HEK293 (cell line): ENCODE results near the gene TRNP1.

Experiments
- CTCF ChIA-PET: fragments of 350-600 bp; formaldehyde crosslinking; extraction: SDS; loops from one replicate; lab custom pipeline; 2021; ENCODE audit warnings: antibody characterized with exemption; lab: Yijun Ruan, JAX
- POLR2A ChIA-PET: fragments of 300-600 bp; formaldehyde crosslinking; extraction: SDS; loops from one replicate; lab custom pipeline; 2020; ENCODE audit warnings: antibody characterized with exemption, inconsistent platforms; lab: Yijun Ruan, JAX
- H3K27ac ChIP-seq: fragments of 200-500 bp; sonication (Bioruptor generic); 2 replicates; pipeline ENCODE4 v1.5.1; 2014; ENCODE audit warnings: low read depth, low read length, control low read depth, inconsistent platforms; ENCODE audit errors: extremely low read depth
- H3K36me3 ChIP-seq, 2 experiments: fragments of 200-500 bp in 1 of 2; sonication (Bioruptor generic) in 1 of 2; 1 replicate in 1 of 2; 2 replicates in 1 of 2; pipeline ENCODE4 v1.5.1; 2014 to 2017; ENCODE audit warnings: inconsistent platforms in 2 of 2, low read length in 2 of 2; ENCODE audit not compliant: control insufficient read depth in 2 of 2, insufficient read depth in 1 of 2
- H3K4me1 ChIP-seq: fragments of 200-500 bp; sonication (Bioruptor generic); 2 replicates; pipeline ENCODE4 v1.5.1; 2014; ENCODE audit warnings: mild to moderate bottlenecking, low read length, inconsistent platforms; ENCODE audit not compliant: control insufficient read depth, insufficient read depth
- H3K4me3 ChIP-seq: 2 replicates; pipeline ENCODE4 v1.5.1; 2011; ENCODE audit warnings: low read depth, mild to moderate bottlenecking, control low read depth, low read length, moderate library complexity
- H3K9me3 ChIP-seq: fragments of 200-500 bp; sonication (Bioruptor generic); 2 replicates; pipeline ENCODE4 v1.5.1; 2014; ENCODE audit warnings: low read depth, low read length, inconsistent platforms; ENCODE audit not compliant: control insufficient read depth, insufficient read depth
- GLIS1 ChIP-seq: fragments of 450-650 bp; formaldehyde crosslinking; IDR thresholded peaks from 2 replicates; pipeline ENCODE4 v1.5.1; 2016; ENCODE audit warnings: missing biosample characterization, missing genetic modification characterization
- KLF10 ChIP-seq: fragments of 450-650 bp; IDR thresholded peaks from 2 replicates; pipeline ENCODE4 v1.5.1; 2018; ENCODE audit warnings: missing biosample characterization, mild to moderate bottlenecking, missing genetic modification characterization
- KLF8 ChIP-seq: fragments of 450-650 bp; formaldehyde crosslinking; IDR thresholded peaks from 2 replicates; pipeline ENCODE4 v1.5.1; 2016; ENCODE audit warnings: missing biosample characterization, missing genetic modification characterization
- OVOL3 ChIP-seq: fragments of 450-650 bp; formaldehyde crosslinking; IDR thresholded peaks from 2 replicates; pipeline ENCODE4 v1.5.1; 2016; ENCODE audit warnings: missing biosample characterization, missing genetic modification characterization
- SETDB1 ChIP-seq: IDR thresholded peaks from one replicate; pipeline ENCODE4 v1.6.1; 2017; ENCODE audit warnings: mild to moderate bottlenecking, low read length, moderate library complexity, mixed read lengths; ENCODE audit not compliant: insufficient read length
- SP2 ChIP-seq: fragments of 450-650 bp; formaldehyde crosslinking; IDR thresholded peaks from 2 replicates; pipeline ENCODE4 v1.5.1; 2016; ENCODE audit warnings: missing biosample characterization, missing genetic modification characterization
- SP3 ChIP-seq: fragments of 450-650 bp; formaldehyde crosslinking; IDR thresholded peaks from 2 replicates; pipeline ENCODE4 v1.5.1; 2016; ENCODE audit warnings: missing biosample characterization, missing genetic modification characterization
- YY2 ChIP-seq: fragments of 450-650 bp; formaldehyde crosslinking; IDR thresholded peaks from 2 replicates; pipeline ENCODE4 v1.5.1; 2016; ENCODE audit warnings: missing biosample characterization, missing genetic modification characterization
- ZBTB17 ChIP-seq: fragments of 450-650 bp; formaldehyde crosslinking; IDR thresholded peaks from 2 replicates; pipeline ENCODE4 v1.5.1; 2016; ENCODE audit warnings: missing biosample characterization, missing genetic modification characterization
- ZBTB48 ChIP-seq: fragments of 450-650 bp; formaldehyde crosslinking; IDR thresholded peaks from 2 replicates; pipeline ENCODE4 v1.5.1; 2016; ENCODE audit warnings: missing biosample characterization, missing genetic modification characterization
- ZBTB7A ChIP-seq: fragments of 450-650 bp; formaldehyde crosslinking; IDR thresholded peaks from 2 replicates; pipeline ENCODE4 v1.5.1; 2016; ENCODE audit warnings: low read depth, missing biosample characterization, missing genetic modification characterization
- ZEB2 ChIP-seq: fragments of 450-650 bp; formaldehyde crosslinking; IDR thresholded peaks from 2 replicates; pipeline ENCODE4 v1.5.1; 2016; ENCODE audit warnings: missing biosample characterization, missing genetic modification characterization
- ZFHX2 ChIP-seq: fragments of 450-650 bp; formaldehyde crosslinking; conservative IDR thresholded peaks from 2 replicates; pipeline ENCODE4 v1.5.1; 2016; ENCODE audit warnings: missing biosample characterization, missing genetic modification characterization
- ZFP69B ChIP-seq: fragments of 450-650 bp; formaldehyde crosslinking; IDR thresholded peaks from 2 replicates; pipeline ENCODE4 v1.5.1; 2016; ENCODE audit warnings: missing biosample characterization, missing genetic modification characterization
- ZNF133 ChIP-seq: fragments of 450-650 bp; formaldehyde crosslinking; IDR thresholded peaks from 2 replicates; pipeline ENCODE4 v1.5.1; 2016; ENCODE audit warnings: missing biosample characterization, missing genetic modification characterization
- ZNF157 ChIP-seq: fragments of 450-650 bp; formaldehyde crosslinking; IDR thresholded peaks from 2 replicates; pipeline ENCODE4 v1.5.1; 2016; ENCODE audit warnings: missing biosample characterization, missing genetic modification characterization
- ZNF16 ChIP-seq: fragments of 450-650 bp; formaldehyde crosslinking; IDR thresholded peaks from 2 replicates; pipeline ENCODE4 v1.5.1; 2016; ENCODE audit warnings: low read depth, missing biosample characterization, missing genetic modification characterization
- ZNF169 ChIP-seq: fragments of 450-650 bp; formaldehyde crosslinking; IDR thresholded peaks from 2 replicates; pipeline ENCODE4 v1.5.1; 2016; ENCODE audit warnings: missing biosample characterization, missing genetic modification characterization
- ZNF335 ChIP-seq: fragments of 450-650 bp; formaldehyde crosslinking; conservative IDR thresholded peaks from 2 replicates; pipeline ENCODE4 v1.5.1; 2016; ENCODE audit warnings: missing biosample characterization, missing genetic modification characterization
- ZNF354C ChIP-seq: fragments of 450-650 bp; formaldehyde crosslinking; IDR thresholded peaks from 2 replicates; pipeline ENCODE4 v1.5.1; 2016; ENCODE audit warnings: missing biosample characterization, missing genetic modification characterization, low read depth, borderline replicate concordance
- ZNF521 ChIP-seq: fragments of 450-650 bp; formaldehyde crosslinking; IDR thresholded peaks from 2 replicates; pipeline ENCODE4 v1.5.1; 2017; ENCODE audit warnings: missing biosample characterization, mild to moderate bottlenecking, missing genetic modification characterization
- ZNF558 ChIP-seq: fragments of 450-650 bp; formaldehyde crosslinking; IDR thresholded peaks from 2 replicates; pipeline ENCODE4 v1.5.1; 2016; ENCODE audit warnings: missing biosample characterization, missing genetic modification characterization
- ZNF600 ChIP-seq: fragments of 450-650 bp; formaldehyde crosslinking; IDR thresholded peaks from 2 replicates; pipeline ENCODE4 v1.5.1; 2016; ENCODE audit warnings: missing biosample characterization, missing genetic modification characterization
- ZNF707 ChIP-seq: fragments of 450-650 bp; formaldehyde crosslinking; IDR thresholded peaks from 2 replicates; pipeline ENCODE4 v1.5.1; 2016; ENCODE audit warnings: missing biosample characterization, missing genetic modification characterization
- ZNF76 ChIP-seq: fragments of 450-650 bp; formaldehyde crosslinking; IDR thresholded peaks from 2 replicates; pipeline ENCODE4; 2016; ENCODE audit warnings: low read depth, missing biosample characterization, missing genetic modification characterization, borderline replicate concordance
- ZNF776 ChIP-seq: fragments of 450-650 bp; formaldehyde crosslinking; IDR thresholded peaks from 2 replicates; pipeline ENCODE4 v1.5.0; 2017; ENCODE audit warnings: missing biosample characterization, missing genetic modification characterization, borderline replicate concordance
- ZNF792 ChIP-seq: fragments of 450-650 bp; formaldehyde crosslinking; IDR thresholded peaks from 2 replicates; pipeline ENCODE4 v1.5.1; 2016; ENCODE audit warnings: missing biosample characterization, missing genetic modification characterization
- ZNF837 ChIP-seq: fragments of 450-650 bp; formaldehyde crosslinking; IDR thresholded peaks from 2 replicates; pipeline ENCODE4 v1.5.1; 2016; ENCODE audit warnings: missing biosample characterization, missing genetic modification characterization
- ZSCAN23 ChIP-seq: fragments of 450-650 bp; formaldehyde crosslinking; IDR thresholded peaks from 2 replicates; pipeline ENCODE4 v1.5.1; 2016; ENCODE audit warnings: missing biosample characterization, missing genetic modification characterization
- TF ChIP-seq, protein P1 (sequence below): fragments of 450-650 bp; formaldehyde crosslinking; IDR thresholded peaks from 2 replicates; pipeline ENCODE4 v1.5.1; 2016; ENCODE audit warnings: missing biosample characterization, missing genetic modification characterization
- TF ChIP-seq, protein P2 (sequence below): fragments of 450-650 bp; formaldehyde crosslinking; IDR thresholded peaks from 2 replicates; pipeline ENCODE4 v1.5.1; 2016; ENCODE audit warnings: missing biosample characterization, missing genetic modification characterization
- TF ChIP-seq, protein P3 (sequence below): fragments of 450-650 bp; formaldehyde crosslinking; conservative IDR thresholded peaks from 2 replicates; pipeline ENCODE4 v1.5.1; 2016; ENCODE audit warnings: low read depth, missing biosample characterization, missing genetic modification characterization

TRNP1 gene, protein sequence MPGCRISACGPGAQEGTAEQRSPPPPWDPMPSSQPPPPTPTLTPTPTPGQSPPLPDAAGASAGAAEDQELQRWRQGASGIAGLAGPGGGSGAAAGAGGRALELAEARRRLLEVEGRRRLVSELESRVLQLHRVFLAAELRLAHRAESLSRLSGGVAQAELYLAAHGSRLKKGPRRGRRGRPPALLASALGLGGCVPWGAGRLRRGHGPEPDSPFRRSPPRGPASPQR

DNA sequence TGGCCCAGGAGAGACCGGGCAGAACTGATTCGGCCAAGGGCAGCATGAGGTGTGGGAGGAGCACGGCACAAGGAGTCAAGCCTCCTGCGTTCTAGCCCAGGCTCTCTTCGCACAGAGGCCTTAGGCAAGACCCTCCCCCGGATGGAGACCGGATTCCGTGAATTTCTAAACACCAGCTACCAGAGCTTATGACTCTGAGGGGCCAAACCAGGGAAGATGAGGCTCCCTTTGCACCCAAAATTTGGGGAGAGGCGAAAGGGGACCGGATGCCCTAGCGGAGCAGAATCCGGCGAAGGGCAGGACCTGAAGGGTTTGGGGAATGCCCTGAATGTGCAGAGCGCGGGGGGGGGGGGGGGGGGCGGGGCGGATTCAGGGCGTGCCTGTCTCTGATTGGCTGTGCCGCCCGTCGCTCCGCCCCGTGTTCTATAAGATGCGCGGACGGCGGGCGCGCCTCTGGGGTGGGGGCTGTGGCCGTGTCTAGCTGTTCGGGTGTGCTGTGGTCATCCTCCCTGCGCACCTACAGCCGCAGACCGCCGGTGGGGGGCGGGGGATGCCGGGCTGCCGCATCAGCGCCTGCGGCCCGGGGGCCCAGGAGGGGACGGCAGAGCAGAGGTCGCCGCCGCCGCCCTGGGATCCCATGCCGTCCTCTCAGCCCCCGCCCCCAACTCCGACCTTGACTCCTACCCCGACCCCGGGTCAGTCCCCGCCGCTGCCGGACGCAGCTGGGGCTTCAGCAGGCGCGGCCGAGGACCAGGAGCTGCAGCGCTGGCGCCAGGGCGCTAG is at the start of gene TRNP1:
TRNP1 (plus strand) TSS at position 456 of the 783 bp plus-strand sequence; CDS start at position 551, 95 bp downstream.
- CTCF ChIA-PET, result interaction anchor here (0.8 to 9.3 kb wide), 8 partner anchors 10 to 184 kb away, joined by 3 to 141 read pairs (median 6); partner anchors contain the start of gene KDF1
- H3K9me3 ChIP-seq, result no peaks in the 10 kb centered on the region
- POLR2A ChIA-PET, result interaction anchor here (0.5 to 2.2 kb wide), 12 partner anchors 15 to 352 kb away, joined by 3 to 10 read pairs (median 4); partner anchors contain the start of genes GPN2, KDF1 and TENT5B
- no peaks in the 10 kb centered on the region; the same call in 1 of the 2 replicates for H3K4me1 ChIP-seq
- H3K36me3 ChIP-seq, result peaks cover 0 to 6% of the 10 kb centered on the region in 2 experiments; a peak in 2 of 3 replicates
- H3K27ac ChIP-seq, result peak within 1 kb of the TSS; percentile 44; the same call in 1 of the 2 replicates
- H3K4me3 ChIP-seq, result peak within 1 kb of the TSS; percentile 57
- TF ChIP-seq ZFP69B (tag by site-specific recombination) (no peak), ZNF157 (tag by site-specific recombination) (no peak), SP2 (tag by site-specific recombination) (peak; percentile 60), ZBTB7A (tag by site-specific recombination) (peak; percentile 21; the same call in 1 of the 2 replicates), OVOL3 (tag by site-specific recombination) (no peak), ZNF133 (tag by site-specific recombination) (no peak), ZNF837 (tag by site-specific recombination) (no peak), KLF8 (tag by site-specific recombination) (peak; percentile 73), ZEB2 (no peak), KLF10 (0 out of 2 replicates have a peak, but pooled peaks have one; percentile 50), ZNF792 (no peak), ZBTB17 (tag by site-specific recombination) (0 out of 2 replicates have a peak, but pooled peaks have one; percentile 33), ZNF16 (no peak), ZNF600 (tag by site-specific recombination) (peak; percentile 42; the same call in 1 of the 2 replicates), ZNF76 (tag by site-specific recombination) (peak; percentile 33; the same call in 1 of the 2 replicates), YY2 (tag by site-specific recombination) (no peak), ZNF707 (no peak), ZNF521 (no peak), ZNF354C (tag by site-specific recombination) (no peak), ZNF776 (tag by site-specific recombination) (no peak), SP3 (tag by site-specific recombination) (peak; percentile 51), ZSCAN23 (tag by site-specific recombination) (no peak), ZFHX2 (tag by site-specific recombination) (peak; percentile 46; the same call in 1 of the 2 replicates), ZNF169 (tag by site-specific recombination) (no peak), ZNF558 (no peak), ZBTB48 (tag by site-specific recombination) (no peak), ZNF335 (tag by site-specific recombination) (peak; percentile 85), GLIS1 (tag by site-specific recombination) (no peak), SETDB1 (no peak)
- TF ChIP-seq, protein P1, sequence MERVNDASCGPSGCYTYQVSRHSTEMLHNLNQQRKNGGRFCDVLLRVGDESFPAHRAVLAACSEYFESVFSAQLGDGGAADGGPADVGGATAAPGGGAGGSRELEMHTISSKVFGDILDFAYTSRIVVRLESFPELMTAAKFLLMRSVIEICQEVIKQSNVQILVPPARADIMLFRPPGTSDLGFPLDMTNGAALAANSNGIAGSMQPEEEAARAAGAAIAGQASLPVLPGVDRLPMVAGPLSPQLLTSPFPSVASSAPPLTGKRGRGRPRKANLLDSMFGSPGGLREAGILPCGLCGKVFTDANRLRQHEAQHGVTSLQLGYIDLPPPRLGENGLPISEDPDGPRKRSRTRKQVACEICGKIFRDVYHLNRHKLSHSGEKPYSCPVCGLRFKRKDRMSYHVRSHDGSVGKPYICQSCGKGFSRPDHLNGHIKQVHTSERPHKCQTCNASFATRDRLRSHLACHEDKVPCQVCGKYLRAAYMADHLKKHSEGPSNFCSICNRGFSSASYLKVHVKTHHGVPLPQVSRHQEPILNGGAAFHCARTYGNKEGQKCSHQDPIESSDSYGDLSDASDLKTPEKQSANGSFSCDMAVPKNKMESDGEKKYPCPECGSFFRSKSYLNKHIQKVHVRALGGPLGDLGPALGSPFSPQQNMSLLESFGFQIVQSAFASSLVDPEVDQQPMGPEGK (tag by site-specific recombination), result peak; percentile 90
- TF ChIP-seq, protein P2, sequence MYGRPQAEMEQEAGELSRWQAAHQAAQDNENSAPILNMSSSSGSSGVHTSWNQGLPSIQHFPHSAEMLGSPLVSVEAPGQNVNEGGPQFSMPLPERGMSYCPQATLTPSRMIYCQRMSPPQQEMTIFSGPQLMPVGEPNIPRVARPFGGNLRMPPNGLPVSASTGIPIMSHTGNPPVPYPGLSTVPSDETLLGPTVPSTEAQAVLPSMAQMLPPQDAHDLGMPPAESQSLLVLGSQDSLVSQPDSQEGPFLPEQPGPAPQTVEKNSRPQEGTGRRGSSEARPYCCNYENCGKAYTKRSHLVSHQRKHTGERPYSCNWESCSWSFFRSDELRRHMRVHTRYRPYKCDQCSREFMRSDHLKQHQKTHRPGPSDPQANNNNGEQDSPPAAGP, result no peak
- TF ChIP-seq, protein P3, sequence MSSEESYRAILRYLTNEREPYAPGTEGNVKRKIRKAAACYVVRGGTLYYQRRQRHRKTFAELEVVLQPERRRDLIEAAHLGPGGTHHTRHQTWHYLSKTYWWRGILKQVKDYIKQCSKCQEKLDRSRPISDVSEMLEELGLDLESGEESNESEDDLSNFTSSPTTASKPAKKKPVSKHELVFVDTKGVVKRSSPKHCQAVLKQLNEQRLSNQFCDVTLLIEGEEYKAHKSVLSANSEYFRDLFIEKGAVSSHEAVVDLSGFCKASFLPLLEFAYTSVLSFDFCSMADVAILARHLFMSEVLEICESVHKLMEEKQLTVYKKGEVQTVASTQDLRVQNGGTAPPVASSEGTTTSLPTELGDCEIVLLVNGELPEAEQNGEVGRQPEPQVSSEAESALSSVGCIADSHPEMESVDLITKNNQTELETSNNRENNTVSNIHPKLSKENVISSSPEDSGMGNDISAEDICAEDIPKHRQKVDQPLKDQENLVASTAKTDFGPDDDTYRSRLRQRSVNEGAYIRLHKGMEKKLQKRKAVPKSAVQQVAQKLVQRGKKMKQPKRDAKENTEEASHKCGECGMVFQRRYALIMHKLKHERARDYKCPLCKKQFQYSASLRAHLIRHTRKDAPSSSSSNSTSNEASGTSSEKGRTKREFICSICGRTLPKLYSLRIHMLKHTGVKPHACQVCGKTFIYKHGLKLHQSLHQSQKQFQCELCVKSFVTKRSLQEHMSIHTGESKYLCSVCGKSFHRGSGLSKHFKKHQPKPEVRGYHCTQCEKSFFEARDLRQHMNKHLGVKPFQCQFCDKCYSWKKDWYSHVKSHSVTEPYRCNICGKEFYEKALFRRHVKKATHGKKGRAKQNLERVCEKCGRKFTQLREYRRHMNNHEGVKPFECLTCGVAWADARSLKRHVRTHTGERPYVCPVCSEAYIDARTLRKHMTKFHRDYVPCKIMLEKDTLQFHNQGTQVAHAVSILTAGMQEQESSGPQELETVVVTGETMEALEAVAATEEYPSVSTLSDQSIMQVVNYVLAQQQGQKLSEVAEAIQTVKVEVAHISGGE, result 0 out of 2 replicates have a peak, but pooled peaks have one; percentile 18
